ENCODE data around the gene ROR1.

GRCh38 chr1:63777965-63778880, 4.4 kb downstream of the ROR1 start:
- TF ChIP-seq POLR2A (IDR thresholded peaks at IDR 0.05): no peak
- TF ChIP-seq, protein P1, sequence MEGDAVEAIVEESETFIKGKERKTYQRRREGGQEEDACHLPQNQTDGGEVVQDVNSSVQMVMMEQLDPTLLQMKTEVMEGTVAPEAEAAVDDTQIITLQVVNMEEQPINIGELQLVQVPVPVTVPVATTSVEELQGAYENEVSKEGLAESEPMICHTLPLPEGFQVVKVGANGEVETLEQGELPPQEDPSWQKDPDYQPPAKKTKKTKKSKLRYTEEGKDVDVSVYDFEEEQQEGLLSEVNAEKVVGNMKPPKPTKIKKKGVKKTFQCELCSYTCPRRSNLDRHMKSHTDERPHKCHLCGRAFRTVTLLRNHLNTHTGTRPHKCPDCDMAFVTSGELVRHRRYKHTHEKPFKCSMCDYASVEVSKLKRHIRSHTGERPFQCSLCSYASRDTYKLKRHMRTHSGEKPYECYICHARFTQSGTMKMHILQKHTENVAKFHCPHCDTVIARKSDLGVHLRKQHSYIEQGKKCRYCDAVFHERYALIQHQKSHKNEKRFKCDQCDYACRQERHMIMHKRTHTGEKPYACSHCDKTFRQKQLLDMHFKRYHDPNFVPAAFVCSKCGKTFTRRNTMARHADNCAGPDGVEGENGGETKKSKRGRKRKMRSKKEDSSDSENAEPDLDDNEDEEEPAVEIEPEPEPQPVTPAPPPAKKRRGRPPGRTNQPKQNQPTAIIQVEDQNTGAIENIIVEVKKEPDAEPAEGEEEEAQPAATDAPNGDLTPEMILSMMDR (IDR thresholded peaks at IDR 0.05): no peak

Data from uterus (tissue), 2 donors.